ENCODE results near the gene GABRR3.

Gene GABRR3

DNA sequence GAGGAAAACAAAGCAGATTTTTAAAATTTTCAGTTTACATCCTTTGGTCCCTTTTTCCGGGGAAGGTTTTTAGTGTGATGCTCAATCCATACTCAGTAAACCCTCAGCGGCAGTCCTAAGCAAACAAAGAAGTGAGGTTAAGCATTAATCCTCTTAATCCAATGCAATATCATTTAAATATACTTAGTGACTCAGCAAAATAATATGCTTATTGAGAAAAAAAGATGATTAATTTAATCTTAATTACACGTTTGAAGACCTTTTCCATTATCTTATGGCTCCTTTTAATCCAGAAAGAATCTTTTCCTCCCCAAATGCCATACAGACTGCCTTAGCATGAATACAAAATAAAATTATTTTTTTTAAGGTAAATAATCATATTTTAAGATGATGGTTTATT lies at the start of gene GABRR3:
GABRR3 (minus strand) TSS at position 108 of the 400 bp plus-strand sequence. CDS start 328 bp downstream, outside the sequence.
- DNase-seq (ENCODE audit: low read depth in 2 of 3, low spot score in 1 of 3): no peak

DNA sequence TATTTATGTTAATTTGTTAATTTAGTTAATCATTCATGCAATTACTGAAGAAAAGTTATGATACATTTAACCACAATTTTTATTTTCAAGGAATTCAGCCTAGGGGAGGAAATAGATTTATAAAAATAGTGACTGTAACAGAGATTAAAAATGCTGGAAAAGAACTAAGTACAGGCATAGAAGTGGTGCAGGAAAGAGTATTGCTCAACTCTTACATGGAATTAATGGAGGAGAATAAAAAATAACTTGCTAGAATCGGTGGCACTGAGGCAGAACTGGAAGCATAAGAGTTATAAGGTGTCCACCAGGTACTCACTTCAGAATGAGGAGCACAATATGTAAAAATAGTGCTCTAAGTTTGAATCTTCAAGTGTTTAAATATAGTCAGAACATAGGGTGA lies 38.4 kb upstream of the GABRR3 start:
- no peak for DNase-seq (ENCODE audit: low read depth in 2 of 3, low spot score in 1 of 3)

DNA sequence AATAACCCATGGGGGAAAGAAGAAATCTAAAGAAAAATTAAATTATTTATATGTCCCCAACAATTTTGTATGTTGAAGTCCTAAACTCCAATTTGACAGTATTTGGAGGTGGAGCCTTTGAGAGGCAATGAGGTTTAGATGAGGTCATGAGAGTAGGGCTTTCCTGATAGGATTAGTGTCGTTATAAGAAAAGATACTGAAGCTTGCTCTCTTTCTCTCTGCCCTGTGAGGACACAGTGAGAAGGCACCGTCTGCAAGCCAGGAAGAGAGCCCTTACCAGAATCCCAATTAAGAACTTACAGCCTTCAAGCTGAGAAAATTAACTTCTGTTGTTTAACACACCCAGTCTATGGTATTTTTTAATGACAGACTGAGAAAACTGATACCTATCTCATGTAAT lies 35.7 kb upstream of the GABRR3 start:
- no peak for DNase-seq (ENCODE audit: low read depth in 2 of 3, low spot score in 1 of 3)

DNA sequence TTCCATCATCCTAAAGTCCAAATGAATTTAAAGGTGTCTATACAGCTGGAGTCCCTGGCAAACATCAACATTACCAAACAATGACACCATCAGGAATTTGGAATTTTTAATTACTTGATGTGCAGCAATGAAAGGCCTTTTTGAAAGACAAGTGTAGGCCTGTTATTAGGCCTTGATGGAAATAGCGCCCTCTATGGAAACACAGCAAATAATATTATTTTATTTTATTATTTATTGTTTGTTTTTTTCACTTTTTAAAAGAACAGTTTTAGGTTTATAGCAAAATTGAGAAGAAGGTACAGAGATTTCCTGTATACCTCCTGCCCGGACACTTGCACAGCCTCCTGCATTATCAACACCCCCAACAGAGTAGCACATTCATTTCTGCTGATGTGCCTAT lies 33.7 kb upstream of the GABRR3 start:
- DNase-seq (ENCODE audit: low read depth in 2 of 3, low spot score in 1 of 3): no peak

DNA sequence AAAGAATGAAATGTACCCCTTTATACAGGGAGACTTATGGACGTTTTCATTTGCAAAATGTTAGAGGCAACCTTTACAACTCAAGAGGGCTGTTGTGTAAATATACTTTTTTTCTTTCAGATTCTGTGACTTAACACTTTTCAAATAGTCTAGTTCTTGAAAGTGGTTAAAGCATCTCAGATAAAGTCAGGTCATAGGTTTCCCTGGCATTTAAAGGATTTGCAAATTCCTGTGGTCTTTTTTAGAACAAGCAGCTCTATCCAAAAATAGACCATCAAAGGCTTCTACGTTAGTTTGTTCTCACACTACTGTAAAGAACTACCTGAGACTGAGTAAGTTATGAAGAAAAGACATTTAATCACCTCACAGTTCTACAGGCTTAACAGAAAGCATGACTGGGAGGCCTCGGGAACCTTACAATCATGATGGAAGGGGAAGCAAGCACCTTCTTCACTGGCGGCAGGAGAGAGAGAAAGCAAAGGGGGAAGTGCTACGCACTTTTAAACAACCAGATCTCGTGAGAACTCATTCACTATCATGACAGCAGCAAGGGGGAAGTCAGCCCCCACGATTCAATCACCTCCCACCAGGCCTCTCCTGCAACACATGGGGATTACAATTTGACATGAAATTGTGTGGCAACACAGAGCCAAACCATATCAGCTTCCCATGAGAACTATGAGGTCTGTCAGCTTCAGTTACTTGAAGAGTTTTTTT lies 23.3 kb upstream of the GABRR3 start:
- no peak for DNase-seq (ENCODE audit: low read depth in 2 of 3, low spot score in 1 of 3)

DNA sequence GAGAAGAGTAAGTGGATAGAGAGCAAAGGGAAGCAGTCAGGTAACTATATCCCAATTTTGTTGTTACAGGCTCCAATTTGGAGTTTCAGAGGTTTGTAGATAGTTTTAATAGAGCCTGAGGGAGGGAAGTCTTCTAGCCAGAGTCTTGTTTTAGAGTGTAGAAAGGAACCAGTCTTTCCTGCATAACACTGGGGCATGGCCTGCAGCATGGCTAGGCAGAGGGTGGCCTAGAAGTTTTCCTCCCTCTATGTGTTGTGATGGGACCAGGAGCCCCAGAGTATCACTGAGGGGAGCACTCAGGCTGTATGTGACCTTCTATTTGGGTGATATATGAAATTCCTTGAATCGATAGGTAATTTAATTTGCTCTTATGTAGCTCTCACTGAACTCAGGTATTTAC lies 22.5 kb upstream of the GABRR3 start:
- DNase-seq (ENCODE audit: low read depth in 2 of 3, low spot score in 1 of 3): no peak

DNA sequence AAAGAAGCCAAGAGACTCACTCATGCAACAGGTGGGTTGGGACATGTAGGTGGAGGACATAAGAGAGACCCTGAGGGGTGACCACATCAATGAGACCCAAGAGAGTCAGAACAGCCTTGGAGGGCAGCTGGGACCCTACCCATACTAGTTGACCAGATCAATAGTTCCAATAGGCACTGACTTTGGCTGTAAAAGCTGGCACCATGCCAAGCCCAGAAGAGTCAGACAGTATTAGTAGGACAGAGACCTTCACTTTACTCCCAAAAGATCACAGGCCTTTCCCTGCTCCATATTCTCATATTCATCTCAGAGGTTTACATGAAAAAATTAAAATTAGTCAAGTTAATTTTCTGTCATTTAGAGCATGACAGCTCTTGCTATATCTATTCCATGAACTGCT lies 20.9 kb upstream of the GABRR3 start:
- no peak for DNase-seq (ENCODE audit: low read depth in 2 of 3, low spot score in 1 of 3)

DNA sequence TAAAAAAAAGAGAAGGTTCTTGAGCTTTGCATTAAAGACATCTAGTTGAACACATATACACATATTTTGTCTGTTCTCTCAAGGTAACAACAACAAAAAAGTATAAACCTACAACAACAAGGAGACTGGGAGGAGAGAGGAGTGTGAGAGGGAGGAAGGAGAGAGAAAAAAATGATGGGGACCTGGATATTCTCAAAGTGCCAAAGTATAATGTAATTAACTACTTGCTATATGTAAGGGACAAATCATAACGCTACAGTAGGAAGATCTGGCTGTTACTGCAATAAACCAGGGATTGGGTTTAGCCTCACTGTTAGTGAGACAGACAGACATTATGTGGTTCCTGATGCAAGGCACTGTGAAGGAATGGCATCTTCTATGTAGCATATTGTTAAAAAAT lies 14.2 kb upstream of the GABRR3 start:
- no peak for DNase-seq (ENCODE audit: low read depth in 2 of 3, low spot score in 1 of 3)

DNA sequence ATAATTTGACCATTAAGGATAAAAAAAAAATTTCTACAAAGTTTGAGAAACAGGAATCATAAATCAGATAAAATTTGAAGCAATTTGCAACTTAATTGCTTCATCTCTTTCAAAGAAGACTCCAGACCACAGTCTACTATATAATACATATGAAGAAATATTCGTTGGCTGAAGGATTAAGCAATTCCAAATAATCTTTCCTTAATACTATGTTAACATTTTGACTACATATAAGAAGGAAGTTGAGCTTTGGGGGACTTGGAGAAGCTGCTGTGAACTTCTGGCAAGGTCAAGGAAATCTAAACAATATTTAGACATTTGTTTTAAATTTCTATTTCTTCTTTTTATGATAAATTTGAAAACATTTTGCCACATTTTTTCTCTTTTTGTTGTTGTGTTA lies 13.5 kb upstream of the GABRR3 start:
- no peak for DNase-seq (ENCODE audit: low read depth in 2 of 3, low spot score in 1 of 3)

DNA sequence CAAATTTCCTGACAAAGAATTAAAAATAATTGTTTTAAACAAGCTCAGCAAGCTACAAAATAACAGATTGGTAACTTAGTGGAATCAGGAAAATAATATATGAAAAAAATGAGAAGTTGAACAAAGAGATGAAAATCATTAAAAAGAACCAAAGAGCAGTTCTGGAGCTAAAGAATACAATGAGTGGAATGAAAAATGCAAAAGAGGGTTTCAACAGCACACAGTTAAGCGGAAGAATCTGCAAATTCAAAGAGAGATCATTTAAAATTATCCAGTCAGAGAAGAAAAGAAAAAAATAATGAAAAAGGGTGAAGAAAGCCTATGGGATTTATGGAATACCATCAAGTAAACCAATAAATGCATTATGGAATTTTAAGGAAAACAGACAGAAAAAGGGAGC lies 6.2 kb upstream of the GABRR3 start:
- DNase-seq (ENCODE audit: low read depth in 2 of 3, low spot score in 1 of 3): no peak

DNA sequence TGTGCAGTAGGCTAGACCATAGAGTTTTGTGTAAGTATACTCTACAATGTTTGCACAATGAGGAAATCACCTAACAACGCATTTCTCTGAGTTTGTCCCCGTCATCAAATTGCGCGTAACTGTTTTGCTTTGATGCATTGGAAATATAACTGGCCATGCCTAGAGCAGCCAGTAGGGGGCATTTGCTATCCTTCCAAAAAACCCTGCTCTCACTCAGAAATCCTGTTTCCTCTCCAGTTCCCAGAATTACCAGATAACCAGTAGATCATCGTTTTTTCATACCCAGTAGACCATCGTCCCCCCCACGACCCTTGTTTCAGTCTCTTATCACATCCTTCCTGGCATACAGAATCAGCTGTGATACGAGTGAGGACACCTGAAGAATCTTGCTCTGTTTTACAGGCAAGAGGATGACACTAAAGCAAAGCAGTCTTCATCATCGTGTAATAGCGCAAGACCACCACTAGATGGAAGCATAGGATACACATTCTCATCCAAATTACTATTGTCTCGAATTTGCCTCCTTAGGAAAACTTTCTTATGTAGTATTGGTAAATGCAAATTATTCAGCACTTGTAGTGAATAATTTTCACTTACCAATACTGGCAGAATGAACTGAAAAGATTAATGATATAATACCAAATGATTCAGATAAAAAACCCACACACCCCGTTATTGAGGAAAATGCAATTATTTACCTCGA lies 4.4 kb upstream of the GABRR3 start:
- peak; percentile 44 to 82 (median 49) for DNase-seq (ENCODE audit: low read depth in 2 of 3, low spot score in 1 of 3)

DNA sequence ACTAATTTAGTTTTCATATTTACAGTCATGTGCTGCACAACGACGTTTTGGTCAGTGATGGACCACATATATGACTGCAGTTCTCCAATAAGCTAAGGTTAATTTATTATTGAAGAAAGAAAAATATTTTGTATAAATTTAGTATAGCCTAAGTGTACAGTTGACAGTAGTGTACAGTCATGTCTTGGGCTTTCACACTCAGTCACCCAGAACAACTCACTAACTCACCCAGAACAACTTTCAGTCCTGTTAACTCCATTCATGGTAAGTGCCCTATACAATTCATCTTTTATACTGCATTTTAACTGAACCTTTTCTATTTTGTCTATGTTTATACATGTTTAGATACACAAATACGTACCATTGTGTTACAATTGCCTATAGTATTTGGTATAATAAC lies 3.8 kb upstream of the GABRR3 start:
- DNase-seq (ENCODE audit: low read depth in 2 of 3, low spot score in 1 of 3): no peak

DNA sequence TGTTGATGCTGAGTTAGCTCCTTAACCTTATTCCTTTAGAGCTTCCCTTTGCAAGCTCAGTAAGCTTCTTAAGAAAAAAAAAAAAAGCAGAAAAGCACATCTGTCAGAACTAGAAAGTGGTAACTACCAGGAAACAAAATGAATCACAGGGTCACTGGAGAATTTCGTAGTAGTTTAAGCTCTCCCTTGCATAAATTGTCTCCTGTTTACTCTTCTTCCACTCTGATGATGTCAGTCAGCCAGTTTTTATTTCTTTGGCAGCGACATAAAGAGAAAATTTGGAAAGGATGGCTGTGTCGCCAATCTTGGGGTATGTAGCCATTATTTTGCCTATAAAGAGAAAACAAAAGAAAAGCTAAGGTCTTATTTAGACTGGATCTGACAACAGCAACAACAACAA lies 3.2 kb upstream of the GABRR3 start:
- no peak for DNase-seq (ENCODE audit: low read depth in 2 of 3, low spot score in 1 of 3)

DNA sequence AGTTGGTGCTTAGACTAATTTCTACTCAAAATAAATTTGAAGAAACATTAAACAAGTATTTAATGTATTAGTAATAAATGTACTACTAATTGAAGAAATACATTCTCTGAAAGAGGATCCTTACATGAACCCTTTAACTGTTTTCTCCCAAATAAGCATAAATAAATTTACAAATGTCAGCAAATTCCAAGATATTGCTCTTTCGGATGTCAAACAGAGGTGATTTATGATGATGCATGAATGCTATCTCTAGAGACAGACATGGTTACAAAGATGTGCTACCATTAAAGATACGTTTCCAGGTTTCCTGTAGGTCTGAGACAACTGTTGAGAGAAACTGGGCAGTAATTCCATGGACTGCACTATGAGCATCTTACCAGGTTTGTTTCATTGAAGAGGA lies 629 bp downstream of the GABRR3 start:
- DNase-seq (ENCODE audit: low read depth in 2 of 3, low spot score in 1 of 3): no peak

DNA sequence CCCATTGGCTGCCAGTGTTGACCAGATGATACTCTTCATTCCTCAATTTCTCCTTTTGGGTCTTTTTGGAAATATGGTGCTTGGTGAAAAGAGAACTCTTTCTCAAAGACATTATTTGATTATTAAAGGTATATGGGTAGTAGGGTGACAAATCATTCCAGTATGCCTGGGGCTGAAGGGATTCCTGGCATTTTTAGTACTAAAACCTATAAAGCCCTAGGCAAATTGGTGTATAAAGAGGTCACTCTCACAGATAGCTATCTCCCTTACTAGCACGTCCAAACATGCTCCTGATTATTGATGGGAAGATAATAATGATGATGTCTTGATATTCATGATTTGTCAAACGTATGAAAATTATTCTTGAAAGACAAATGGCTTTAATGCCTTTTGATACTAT lies 1.1 kb downstream of the GABRR3 start:
- no peak for DNase-seq (ENCODE audit: low read depth in 2 of 3, low spot score in 1 of 3)

DNA sequence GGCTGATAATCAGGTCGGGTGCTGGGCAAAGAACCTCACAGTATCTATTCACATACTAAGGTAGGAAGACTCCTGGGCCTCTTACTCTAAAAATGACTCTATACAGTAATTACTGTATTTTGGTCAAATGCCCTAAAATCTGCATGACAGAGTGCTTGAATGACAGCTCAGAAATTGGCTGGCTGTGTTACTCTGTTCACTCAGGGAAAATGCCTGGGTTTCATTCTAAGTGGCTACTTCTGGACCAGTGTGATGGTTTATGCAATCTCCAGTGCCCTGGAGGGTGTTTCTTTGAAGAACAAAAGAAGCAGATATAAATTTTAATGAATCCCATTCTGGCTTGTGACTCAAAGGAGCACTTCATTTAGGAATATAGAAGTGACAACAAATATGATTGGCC lies 2.2 kb downstream of the GABRR3 start:
- DNase-seq (ENCODE audit: low read depth in 2 of 3, low spot score in 1 of 3): no peak

DNA sequence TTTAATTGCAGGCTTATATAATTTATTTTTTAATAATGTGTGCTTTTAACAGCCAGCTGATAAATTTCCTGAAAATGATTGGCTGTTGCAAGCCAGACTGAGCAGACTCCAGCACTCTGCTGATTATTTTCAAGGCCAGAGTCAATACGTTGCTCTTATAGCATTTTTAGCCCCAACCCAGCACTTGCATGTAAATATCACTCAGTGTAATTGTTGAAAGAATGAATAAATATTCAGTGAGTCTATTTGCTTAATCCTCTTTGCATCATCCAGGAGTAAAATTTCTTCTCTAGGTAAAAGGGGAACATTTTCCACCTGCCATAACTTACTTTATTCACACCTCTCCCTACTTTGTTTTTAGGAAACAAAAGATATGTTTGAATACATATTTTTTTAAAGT lies 2.9 kb downstream of the GABRR3 start:
- no peak for DNase-seq (ENCODE audit: low read depth in 2 of 3, low spot score in 1 of 3)

DNA sequence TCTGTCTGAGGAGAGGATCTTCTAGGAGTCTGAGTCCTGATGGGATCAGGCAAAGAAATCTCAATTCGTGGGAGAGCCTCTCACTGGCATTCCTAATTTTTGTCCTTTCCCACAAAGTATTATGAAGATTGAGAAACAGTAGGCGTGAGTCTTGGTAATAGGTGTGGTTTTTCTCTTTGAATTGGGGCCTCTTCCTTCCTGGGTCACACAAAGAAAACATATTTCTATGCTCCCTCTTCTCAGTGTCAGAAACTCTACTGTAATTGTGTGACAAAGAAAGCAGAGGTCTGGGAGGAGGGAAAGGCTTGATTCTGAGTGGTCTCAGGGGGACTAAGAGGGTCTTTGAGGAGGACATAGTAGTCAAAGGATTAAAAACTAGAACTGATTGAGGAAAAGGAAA lies 6.0 kb downstream of the GABRR3 start:
- no peak for DNase-seq (ENCODE audit: low read depth in 2 of 3, low spot score in 1 of 3)

DNA sequence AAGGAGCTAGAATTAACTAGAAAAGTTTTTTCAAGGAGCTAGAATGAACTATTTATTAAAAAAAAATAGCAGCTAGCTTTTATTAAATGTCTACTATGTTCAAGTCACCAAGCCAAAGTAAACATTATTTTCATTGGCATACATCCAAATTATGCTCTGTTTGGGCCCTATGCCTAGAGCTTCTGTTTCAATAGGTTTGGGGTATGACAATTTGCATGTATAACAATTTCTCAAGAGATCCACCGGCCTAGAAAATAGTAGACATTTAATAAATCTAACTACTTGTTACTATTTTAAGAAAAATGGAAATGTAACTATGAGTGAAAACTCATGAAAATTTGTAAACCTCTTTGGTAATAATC lies 8.0 kb downstream of the GABRR3 start:
- DNase-seq (ENCODE audit: low read depth in 2 of 3, low spot score in 1 of 3): no peak

DNA sequence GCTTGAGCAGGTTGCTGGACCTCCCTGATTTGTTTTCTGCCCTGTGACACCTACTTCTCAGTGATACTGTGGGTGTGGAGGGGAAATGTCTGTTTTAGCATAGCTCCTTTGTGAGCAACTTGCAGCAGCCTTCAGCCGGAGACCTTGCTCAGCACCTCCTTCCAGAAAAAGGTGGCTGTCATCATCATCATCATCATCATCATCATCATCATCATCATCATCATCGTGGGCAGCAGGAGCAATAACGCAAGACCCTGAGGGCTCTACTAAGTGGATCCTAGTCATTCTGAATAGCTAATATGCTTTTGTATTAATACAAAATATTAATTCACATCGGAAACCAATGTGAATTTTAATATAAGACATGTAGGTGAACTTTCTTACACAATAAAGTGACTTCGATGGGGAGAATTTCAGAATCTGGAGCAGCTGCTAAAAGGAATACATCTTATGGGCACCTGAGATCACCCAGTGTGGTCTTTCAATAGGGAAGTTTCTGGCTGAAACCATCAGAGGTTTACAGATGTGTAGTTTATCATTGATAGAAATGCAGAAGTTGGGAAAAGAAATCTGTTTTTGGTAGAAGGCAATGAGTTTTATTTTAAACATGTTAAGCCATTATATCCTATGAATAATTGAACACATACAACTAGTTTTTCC lies 8.6 kb downstream of the GABRR3 start:
- DNase-seq (ENCODE audit: low read depth in 2 of 3, low spot score in 1 of 3): no peak

DNA sequence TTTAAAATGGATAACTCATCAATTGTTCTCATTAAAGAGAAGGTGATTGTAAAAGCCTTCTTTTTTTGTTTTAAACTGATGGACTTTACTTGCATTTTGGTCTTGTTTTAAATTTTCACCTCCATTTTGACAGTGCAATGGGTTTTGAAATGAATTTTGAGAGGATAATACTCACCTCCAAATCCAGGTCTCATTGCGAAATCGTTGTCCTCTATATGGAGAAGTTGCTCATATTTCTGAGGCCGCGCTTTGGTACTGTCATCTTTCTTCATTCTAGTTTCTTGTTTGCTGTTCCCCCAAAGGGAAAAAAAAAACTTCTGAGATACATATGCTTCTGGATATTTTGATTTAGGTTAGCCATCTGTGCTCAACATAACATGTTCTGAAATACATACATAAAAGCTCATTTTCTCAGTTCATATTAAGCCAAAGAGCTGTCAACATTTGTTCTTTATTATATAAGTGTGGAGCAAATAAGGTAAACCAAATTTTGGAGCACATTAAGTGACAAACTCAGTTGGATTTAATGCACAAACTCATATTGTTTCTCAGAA lies 9.6 kb downstream of the GABRR3 start:
- DNase-seq (ENCODE audit: low read depth in 2 of 3, low spot score in 1 of 3): no peak

Measured in stimulated activated CD4-positive, alpha-beta T cell treated with anti-CD3 and anti-CD28 coated beads, Interleukin-12 subunit alpha, Interleukin-12 subunit beta, amount 100 ng/mL, for 48 hours (primary cell).